ENCODE results near the gene TMEM164. TPM values are rescaled to one million over a fixed set of nuclear protein-coding genes. Genes with fewer than 3 reads are reported as not detected.

TMEM164 gene
- total and polyA plus RNA-seq, 10 of the 15 experiments (the other 5 are each of a cell fraction or from before 2014, with no cell fraction given), result 0.61 to 18.3 (median 7.0) TPM

- Histone ChIP-seq H3K4me1 (ENCODE audit: control insufficient read depth, insufficient read depth, low read length) (no peaks in the 10 kb centered on the region), H3K79me2 (ENCODE audit: control insufficient read depth, insufficient read depth, low read length) (no peaks in the 10 kb centered on the region), H3K27ac (ENCODE audit: control insufficient read depth, insufficient read depth) (no peak overlapping the region), H4K20me1 (ENCODE audit: control insufficient read depth, insufficient read depth) (no peaks in the 10 kb centered on the region; the same call in 1 of the 2 replicates), H3K4me2 (ENCODE audit: control insufficient read depth, insufficient read depth) (no peak overlapping the region), H3K4me3 (no peak overlapping the region), H3K9ac (ENCODE audit: control insufficient read depth, insufficient read depth, low read length) (no peak overlapping the region), H3K27me3 (replicated peaks in 1 of 2; ENCODE audit: control insufficient read depth in 2 of 2, insufficient read depth in 2 of 2, low read length in 1 of 2) (no peaks in the 10 kb centered on the region), H2AFZ (ENCODE audit: control insufficient read depth, low read depth, low read length) (no peak overlapping the region), H3K36me3 (ENCODE audit: control insufficient read depth in 2 of 2, insufficient read depth in 2 of 2, low read length in 1 of 2) (no peaks in the 10 kb centered on the region; a peak in 1 of 4 replicates), H3K9me3 (replicated peaks; ENCODE audit: control insufficient read depth, insufficient read depth, low read length) (no peaks in the 10 kb centered on the region)
- in situ Hi-C loops (cut with MboI) (no loop called here), intact Hi-C loops (cut with micrococcal nuclease; ENCODE audit: unreplicated experiment) (no loop called here)
- RAD21 ChIA-PET (ENCODE audit: unreplicated experiment), result no interaction called here
- FAIRE-seq, result no peak
- BruUV-seq (replicated peaks), result no TSS peak
- no peak for DNase-seq (ENCODE audit: low read depth, low spot score)
- CTCF ChIA-PET, result interaction anchor here (1.3 to 1.4 kb wide), 2 partner anchors 11 to 30 kb away, joined by 4 to 6 read pairs; no protein-coding TSS in a partner anchor
- TF ChIP-seq SUPT20H (IDR thresholded peaks at IDR 0.05; ENCODE audit: borderline replicate concordance, control insufficient read depth, low read depth, low read length), result no peak
- no peak for TF ChIP-seq IRF5 (IDR thresholded peaks at IDR 0.05; ENCODE audit: borderline replicate concordance)
- TF ChIP-seq EZH2 (IDR thresholded peaks at IDR 0.05; ENCODE audit: borderline replicate concordance, control insufficient read depth, low read depth, low read length), result no peak
- no peak for TF ChIP-seq RAD51 (IDR thresholded peaks at IDR 0.05)
- TF ChIP-seq BCL11A (IDR thresholded peaks at IDR 0.05; ENCODE audit: low read depth, low read length), result no peak
- no peak for TF ChIP-seq RAD21 (IDR thresholded peaks at IDR 0.05; ENCODE audit: insufficient read depth, low read depth, low read length)
- no peak for TF ChIP-seq SIX5 (IDR thresholded peaks at IDR 0.05; ENCODE audit: low read depth, low read length, severe bottlenecking)
- TF ChIP-seq WRNIP1 (IDR thresholded peaks at IDR 0.05; ENCODE audit: borderline replicate concordance, low read depth, low read length), result no peak
- TF ChIP-seq E2F4 (IDR thresholded peaks at IDR 0.05; ENCODE audit: low read depth, low read length), result no peak
- no peak for TF ChIP-seq SMC3 (IDR thresholded peaks at IDR 0.05; ENCODE audit: borderline replicate concordance, low read length)
- TF ChIP-seq ZBTB33 (IDR thresholded peaks at IDR 0.05), result no peak
- no peak for TF ChIP-seq E2F8 (IDR thresholded peaks at IDR 0.05; ENCODE audit: low read depth, partially characterized antibody)
- TF ChIP-seq PAX8 (IDR thresholded peaks at IDR 0.05), result no peak
- TF ChIP-seq EGR1 (IDR thresholded peaks at IDR 0.05; ENCODE audit: borderline replicate concordance in 1 of 2, low read depth in 2 of 2, low read length in 2 of 2), result no peak
- no peak for TF ChIP-seq TARDBP (IDR thresholded peaks at IDR 0.05; ENCODE audit: borderline replicate concordance)
- POLR2A ChIA-PET, result no interaction called here
- WGBS (ENCODE audit: insufficient coverage, insufficient replicate concordance, low lambda C conversion rate, missing lambda C conversion rate), result 52% methylated on average over 1 of the region's 4 CpGs
- SMC1A ChIA-PET (ENCODE audit: uncharacterized antibody, unreplicated experiment), result interaction anchor here (1.1 kb wide), 1 partner anchor 731 kb away, joined by 3 read pairs; no protein-coding TSS in a partner anchor
- ATAC-seq, result no peak
These were observed 113.4 kb downstream of the TMEM164 start for GRCh38 chrX:110116066-110116980.

All from GM12878 (cell line).